GM12878 (cell line): ENCODE measurements around the gene ATP10D. TPM values are rescaled to one million over a fixed set of nuclear protein-coding genes. Genes with fewer than 3 reads are reported as not detected.

Experiments used
- BCL11A ChIP-seq: IDR thresholded peaks from 2 replicates; pipeline ENCODE4 v1.6.1; 2011; ENCODE audit warnings: low read depth, low read length
- BMI1 ChIP-seq: fragments of 450-650 bp; IDR thresholded peaks from 2 replicates; pipeline ENCODE4 v1.6.1; 2016; ENCODE audit warnings: mild to moderate bottlenecking, moderate library complexity, borderline replicate concordance
- CHD4 ChIP-seq: fragments of 200-600 bp; sonication (generic); IDR thresholded peaks from 2 replicates; pipeline ENCODE4 v1.6.1; 2016; ENCODE audit warnings: mild to moderate bottlenecking
- CREB1 ChIP-seq: IDR thresholded peaks from 2 replicates; pipeline ENCODE4 v1.6.1; 2012; ENCODE audit warnings: low read depth, mild to moderate bottlenecking, inconsistent platforms
- EED ChIP-seq: sonication (generic); IDR thresholded peaks from 2 replicates; pipeline ENCODE4 v1.6.1; 2016; ENCODE audit warnings: antibody characterized with exemption, low read depth
- FOS ChIP-seq: IDR thresholded peaks from 3 replicates; pipeline ENCODE4 v1.6.1; 2011; ENCODE audit warnings: borderline replicate concordance; ENCODE audit not compliant: insufficient read length; ENCODE audit errors: extremely low read depth
- GATAD2B ChIP-seq: fragments of 450-650 bp; conservative IDR thresholded peaks from 2 replicates; pipeline ENCODE4 v1.6.1; 2017; ENCODE audit warnings: low read depth, mild to moderate bottlenecking, moderate library complexity
- HDAC6 ChIP-seq: fragments of 200-600 bp; sonication (generic); IDR thresholded peaks from one replicate; pipeline ENCODE4 v1.8.0; 2017; ENCODE audit warnings: antibody characterized with exemption; ENCODE audit not compliant: unreplicated experiment
- JUNB ChIP-seq: IDR thresholded peaks from 2 replicates; pipeline ENCODE4 v1.6.1; 2016; ENCODE audit warnings: antibody characterized with exemption, mild to moderate bottlenecking
- KAT2A ChIP-seq: conservative IDR thresholded peaks from 2 replicates; pipeline ENCODE4 v1.6.1; 2011; ENCODE audit warnings: low read depth, low read length; ENCODE audit not compliant: control insufficient read depth
- MYC ChIP-seq: IDR thresholded peaks from 2 replicates; pipeline ENCODE4 v1.6.1; 2011; ENCODE audit warnings: mild to moderate bottlenecking, low read length, moderate library complexity, inconsistent platforms; ENCODE audit not compliant: insufficient read depth, insufficient replicate concordance, insufficient read length, severe bottlenecking
- NFIC ChIP-seq: IDR thresholded peaks from 2 replicates; pipeline ENCODE4 v1.6.1; 2012; ENCODE audit warnings: low read depth, mild to moderate bottlenecking, inconsistent platforms, low read length, moderate library complexity
- NFXL1 ChIP-seq: fragments of 450-650 bp; IDR thresholded peaks from 2 replicates; pipeline ENCODE4 v1.6.1; 2017; ENCODE audit warnings: antibody characterized with exemption, mild to moderate bottlenecking, borderline replicate concordance
- NR2C1 ChIP-seq: fragments of 450-650 bp; IDR thresholded peaks from 2 replicates; pipeline ENCODE4 v1.6.1; 2017; ENCODE audit warnings: antibody characterized with exemption, mild to moderate bottlenecking, moderate library complexity
- PML ChIP-seq: IDR thresholded peaks from 2 replicates; pipeline ENCODE4 v1.6.1; 2012; ENCODE audit warnings: low read length, inconsistent platforms
- RB1 ChIP-seq: fragments of 450-650 bp; formaldehyde crosslinking; IDR thresholded peaks from 2 replicates; pipeline ENCODE4 v1.6.1; 2017; ENCODE audit warnings: mild to moderate bottlenecking, borderline replicate concordance
- RCOR1 ChIP-seq: conservative IDR thresholded peaks from 2 replicates; pipeline ENCODE4 v1.6.1; 2012; ENCODE audit warnings: low read depth, low read length, improper control_type of control experiment
- RELA ChIP-seq: fragments of 450-650 bp; IDR thresholded peaks from 2 replicates; pipeline ENCODE4 v1.8.0; 2014; ENCODE audit warnings: borderline replicate concordance; ENCODE audit not compliant: partially characterized antibody
- SIX5 ChIP-seq: IDR thresholded peaks from 2 replicates; pipeline ENCODE4 v1.6.1; 2011; ENCODE audit warnings: mild to moderate bottlenecking, low read depth, low read length, moderate library complexity; ENCODE audit not compliant: severe bottlenecking
- SP1 ChIP-seq: IDR thresholded peaks from one replicate; pipeline ENCODE4 v1.6.1; 2011; ENCODE audit warnings: low read depth, low read length
- polyA plus RNA-seq, 11 experiments: library from polyadenylated mRNA; depleted of rRNA in 4 of 11; unstranded in 6 of 11; stranded (reverse) in 5 of 11; fragments of >200 nt; fragmentation: Nextera tagmentation in 4 of 11; fragmentation: Illumina TruSeq in 1 of 11; extraction: Ambion mirVana in 4 of 11; extraction: Trizol in 1 of 11; gene quantifications; 1 replicate in 1 of 11; 2 replicates in 10 of 11; pipeline versions ENCODE4 v1.2.1 to v1.2.3, GENCODE V29; 2011 to 2016; ENCODE audit warnings: inconsistent platforms in 2 of 11, missing spikeins in 2 of 11, low read depth in 1 of 11
- total RNA-seq, 4 experiments: library from RNA; depleted of rRNA in 3 of 4; stranded (reverse); fragments of >200 nt in 3 of 4; fragmentation: Illumina TruSeq in 1 of 4; extraction: Trizol in 1 of 4; gene quantifications; 2 replicates each; pipeline versions ENCODE4 v1.2.1 to v1.2.3, GENCODE V29; 2013 to 2021
- TF ChIP-seq, protein P1 (sequence below): fragments of 450-650 bp; IDR thresholded peaks from 2 replicates; pipeline ENCODE4 v1.6.1; 2017; ENCODE audit warnings: mild to moderate bottlenecking
- TF ChIP-seq, protein P2 (sequence below): fragments of 450-650 bp; IDR thresholded peaks from 2 replicates; pipeline ENCODE4 v1.6.1; 2017; ENCODE audit warnings: borderline replicate concordance
- TF ChIP-seq, protein P3 (sequence below): fragments of 450-650 bp; IDR thresholded peaks from 2 replicates; pipeline ENCODE4 v1.6.1; 2017; ENCODE audit warnings: mild to moderate bottlenecking, moderate library complexity
- TF ChIP-seq, protein P4 (sequence below): fragments of 450-650 bp; IDR thresholded peaks from 2 replicates; pipeline ENCODE4 v1.6.1; 2016; ENCODE audit warnings: mild to moderate bottlenecking

The ATP10D gene
- total and polyA plus RNA-seq, 10 of the 15 experiments (the other 5 are each of a cell fraction or from before 2014, with no cell fraction given), result 10.2 to 50.3 (median 19.1) TPM

DNA sequence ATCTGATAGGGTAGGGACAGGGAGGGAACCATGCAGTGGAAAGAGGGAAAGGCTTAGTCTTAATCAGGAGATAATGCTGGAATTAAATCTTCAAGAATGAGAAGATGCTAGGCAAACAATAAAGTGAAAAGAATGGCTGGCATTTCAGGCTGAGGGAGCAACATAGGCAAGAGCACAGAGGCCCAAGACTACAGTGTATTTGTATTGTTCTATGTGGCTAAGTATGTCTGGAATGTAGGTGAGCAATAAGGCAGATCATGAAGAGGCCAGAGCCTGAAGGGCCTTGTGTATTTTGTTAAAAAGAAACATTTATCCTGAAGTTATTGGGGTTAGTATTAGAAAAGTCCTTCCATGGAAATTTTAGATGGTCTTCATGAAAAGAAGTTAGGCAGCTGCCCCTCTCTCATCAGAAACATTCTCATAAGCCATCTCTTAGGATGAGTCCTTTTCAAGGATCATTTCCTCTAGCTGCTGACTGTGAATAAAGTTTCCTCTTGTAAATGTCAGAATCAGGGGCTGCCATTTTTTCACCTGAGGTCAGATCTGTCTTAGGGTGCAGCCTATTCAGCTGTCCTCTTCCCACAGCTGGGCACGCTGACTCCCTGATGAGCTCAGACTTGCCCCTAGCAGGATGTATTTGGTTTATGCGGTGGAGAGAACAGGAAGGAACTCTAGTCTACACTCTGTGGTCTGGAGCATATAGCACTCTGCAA, 46.3 kb downstream of the ATP10D start (continued):
- no peak for TF ChIP-seq BMI1
- TF ChIP-seq RCOR1, result no peak
- TF ChIP-seq BCL11A, result peak; percentile 68
- TF ChIP-seq RELA, result no peak
- no peak for TF ChIP-seq KAT2A
- TF ChIP-seq, protein P1, sequence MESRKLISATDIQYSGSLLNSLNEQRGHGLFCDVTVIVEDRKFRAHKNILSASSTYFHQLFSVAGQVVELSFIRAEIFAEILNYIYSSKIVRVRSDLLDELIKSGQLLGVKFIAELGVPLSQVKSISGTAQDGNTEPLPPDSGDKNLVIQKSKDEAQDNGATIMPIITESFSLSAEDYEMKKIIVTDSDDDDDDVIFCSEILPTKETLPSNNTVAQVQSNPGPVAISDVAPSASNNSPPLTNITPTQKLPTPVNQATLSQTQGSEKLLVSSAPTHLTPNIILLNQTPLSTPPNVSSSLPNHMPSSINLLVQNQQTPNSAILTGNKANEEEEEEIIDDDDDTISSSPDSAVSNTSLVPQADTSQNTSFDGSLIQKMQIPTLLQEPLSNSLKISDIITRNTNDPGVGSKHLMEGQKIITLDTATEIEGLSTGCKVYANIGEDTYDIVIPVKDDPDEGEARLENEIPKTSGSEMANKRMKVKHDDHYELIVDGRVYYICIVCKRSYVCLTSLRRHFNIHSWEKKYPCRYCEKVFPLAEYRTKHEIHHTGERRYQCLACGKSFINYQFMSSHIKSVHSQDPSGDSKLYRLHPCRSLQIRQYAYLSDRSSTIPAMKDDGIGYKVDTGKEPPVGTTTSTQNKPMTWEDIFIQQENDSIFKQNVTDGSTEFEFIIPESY, result no peak
- no peak for TF ChIP-seq GATAD2B
- TF ChIP-seq SIX5, result no peak
- TF ChIP-seq, protein P2, sequence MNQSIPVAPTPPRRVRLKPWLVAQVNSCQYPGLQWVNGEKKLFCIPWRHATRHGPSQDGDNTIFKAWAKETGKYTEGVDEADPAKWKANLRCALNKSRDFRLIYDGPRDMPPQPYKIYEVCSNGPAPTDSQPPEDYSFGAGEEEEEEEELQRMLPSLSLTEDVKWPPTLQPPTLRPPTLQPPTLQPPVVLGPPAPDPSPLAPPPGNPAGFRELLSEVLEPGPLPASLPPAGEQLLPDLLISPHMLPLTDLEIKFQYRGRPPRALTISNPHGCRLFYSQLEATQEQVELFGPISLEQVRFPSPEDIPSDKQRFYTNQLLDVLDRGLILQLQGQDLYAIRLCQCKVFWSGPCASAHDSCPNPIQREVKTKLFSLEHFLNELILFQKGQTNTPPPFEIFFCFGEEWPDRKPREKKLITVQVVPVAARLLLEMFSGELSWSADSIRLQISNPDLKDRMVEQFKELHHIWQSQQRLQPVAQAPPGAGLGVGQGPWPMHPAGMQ, result no peak
- TF ChIP-seq NR2C1, result no peak
- TF ChIP-seq, protein P3, sequence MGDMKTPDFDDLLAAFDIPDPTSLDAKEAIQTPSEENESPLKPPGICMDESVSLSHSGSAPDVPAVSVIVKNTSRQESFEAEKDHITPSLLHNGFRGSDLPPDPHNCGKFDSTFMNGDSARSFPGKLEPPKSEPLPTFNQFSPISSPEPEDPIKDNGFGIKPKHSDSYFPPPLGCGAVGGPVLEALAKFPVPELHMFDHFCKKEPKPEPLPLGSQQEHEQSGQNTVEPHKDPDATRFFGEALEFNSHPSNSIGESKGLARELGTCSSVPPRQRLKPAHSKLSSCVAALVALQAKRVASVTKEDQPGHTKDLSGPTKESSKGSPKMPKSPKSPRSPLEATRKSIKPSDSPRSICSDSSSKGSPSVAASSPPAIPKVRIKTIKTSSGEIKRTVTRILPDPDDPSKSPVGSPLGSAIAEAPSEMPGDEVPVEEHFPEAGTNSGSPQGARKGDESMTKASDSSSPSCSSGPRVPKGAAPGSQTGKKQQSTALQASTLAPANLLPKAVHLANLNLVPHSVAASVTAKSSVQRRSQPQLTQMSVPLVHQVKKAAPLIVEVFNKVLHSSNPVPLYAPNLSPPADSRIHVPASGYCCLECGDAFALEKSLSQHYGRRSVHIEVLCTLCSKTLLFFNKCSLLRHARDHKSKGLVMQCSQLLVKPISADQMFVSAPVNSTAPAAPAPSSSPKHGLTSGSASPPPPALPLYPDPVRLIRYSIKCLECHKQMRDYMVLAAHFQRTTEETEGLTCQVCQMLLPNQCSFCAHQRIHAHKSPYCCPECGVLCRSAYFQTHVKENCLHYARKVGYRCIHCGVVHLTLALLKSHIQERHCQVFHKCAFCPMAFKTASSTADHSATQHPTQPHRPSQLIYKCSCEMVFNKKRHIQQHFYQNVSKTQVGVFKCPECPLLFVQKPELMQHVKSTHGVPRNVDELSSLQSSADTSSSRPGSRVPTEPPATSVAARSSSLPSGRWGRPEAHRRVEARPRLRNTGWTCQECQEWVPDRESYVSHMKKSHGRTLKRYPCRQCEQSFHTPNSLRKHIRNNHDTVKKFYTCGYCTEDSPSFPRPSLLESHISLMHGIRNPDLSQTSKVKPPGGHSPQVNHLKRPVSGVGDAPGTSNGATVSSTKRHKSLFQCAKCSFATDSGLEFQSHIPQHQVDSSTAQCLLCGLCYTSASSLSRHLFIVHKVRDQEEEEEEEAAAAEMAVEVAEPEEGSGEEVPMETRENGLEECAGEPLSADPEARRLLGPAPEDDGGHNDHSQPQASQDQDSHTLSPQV, result no peak
- peak; percentile 90 for TF ChIP-seq NFIC
- TF ChIP-seq CHD4, result no peak
- TF ChIP-seq PML, result 0 out of 2 replicates have a peak, but pooled peaks have one; percentile 60
- no peak for TF ChIP-seq MYC
- TF ChIP-seq HDAC6, result no peak
- TF ChIP-seq, protein P4, sequence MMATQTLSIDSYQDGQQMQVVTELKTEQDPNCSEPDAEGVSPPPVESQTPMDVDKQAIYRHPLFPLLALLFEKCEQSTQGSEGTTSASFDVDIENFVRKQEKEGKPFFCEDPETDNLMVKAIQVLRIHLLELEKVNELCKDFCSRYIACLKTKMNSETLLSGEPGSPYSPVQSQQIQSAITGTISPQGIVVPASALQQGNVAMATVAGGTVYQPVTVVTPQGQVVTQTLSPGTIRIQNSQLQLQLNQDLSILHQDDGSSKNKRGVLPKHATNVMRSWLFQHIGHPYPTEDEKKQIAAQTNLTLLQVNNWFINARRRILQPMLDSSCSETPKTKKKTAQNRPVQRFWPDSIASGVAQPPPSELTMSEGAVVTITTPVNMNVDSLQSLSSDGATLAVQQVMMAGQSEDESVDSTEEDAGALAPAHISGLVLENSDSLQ, result no peak
- no peak for TF ChIP-seq JUNB
- TF ChIP-seq RB1, result no peak
- peak; percentile 34 for TF ChIP-seq SP1
- TF ChIP-seq CREB1, result peak; percentile 61
- no peak for TF ChIP-seq NFXL1
- TF ChIP-seq FOS, result no peak
- TF ChIP-seq EED, result peak; percentile 88
